GM21367 (cell line): ENCODE measurements around the gene APOBR.
"Not testable (repeated sequence)": the region's sequence is repeated elsewhere in the genome, so short reads cannot be mapped to it uniquely, and the experiment has no call there.

Source experiments
- ATAC-seq: cut with Tn5 transposase; IDR thresholded peaks from one replicate; pipeline ENCODE4 v1.9.1; 2021; ENCODE audit not compliant: unreplicated experiment

Gene APOBR

GRCh38 chr16:28527100-28527785 lies 32.8 kb downstream of the APOBR start:
- not testable (repeated sequence) for ATAC-seq

GRCh38 chr16:28527985-28528384 lies 33.5 kb downstream of the APOBR start:
- ATAC-seq = no peak

- ATAC-seq = no peak
Measured at GRCh38 chr16:28528463-28528867, 34.0 kb downstream of the APOBR start.

GRCh38 chr16:28529124-28529523 lies 34.7 kb downstream of the APOBR start:
- no peak for ATAC-seq

- no peak for ATAC-seq
Measured at GRCh38 chr16:28531777-28532744, 37.6 kb downstream of the APOBR start.

GRCh38 chr16:28532940-28533647 lies 38.7 kb downstream of the APOBR start:
- no peak for ATAC-seq

- ATAC-seq = no peak
Measured at GRCh38 chr16:28534542-28535373, 40.3 kb downstream of the APOBR start.

GRCh38 chr16:28537076-28537475 lies 42.6 kb downstream of the APOBR start:
- no peak for ATAC-seq

GRCh38 chr16:28537964-28538732 lies 43.7 kb downstream of the APOBR start:
- no peak for ATAC-seq

GRCh38 chr16:28538733-28539596 lies 44.5 kb downstream of the APOBR start, which contains the start of gene NUPR1:
Gene NUPR1, minus strand, starts transcription at chr16:28538974. Its CDS starts 67 bp downstream, at chr16:28538907.
- no peak for ATAC-seq

- no peak for ATAC-seq
Measured at GRCh38 chr16:28540346-28540745, 45.9 kb downstream of the APOBR start.

- ATAC-seq = no peak
Measured at GRCh38 chr16:28542646-28543045, 48.2 kb downstream of the APOBR start.

- ATAC-seq = no peak
Measured at GRCh38 chr16:28543072-28543471, 48.6 kb downstream of the APOBR start.

- ATAC-seq = no peak
Measured at GRCh38 chr16:28544998-28545397, 50.6 kb downstream of the APOBR start.

GRCh38 chr16:28545964-28546363 lies 51.5 kb downstream of the APOBR start:
- ATAC-seq = not testable (repeated sequence)

- no peak for ATAC-seq
Measured at GRCh38 chr16:28546626-28547025, 52.2 kb downstream of the APOBR start.

- no peak for ATAC-seq
Measured at GRCh38 chr16:28548306-28548802, 53.9 kb downstream of the APOBR start.
